DND-41 (cell line): ENCODE measurements around the gene SHBG.

ENCODE experiments used
- ATAC-seq: fragments of 200-7000 bp; cut with Tn5 transposase; 3 replicates; pipeline ENCODE4 v1.9.1; 2021; ENCODE audit warnings: low read depth; ENCODE audit not compliant: insufficient read depth
- DNase-seq: peaks from one replicate; pipeline ENCODE4 v3.0.0-alpha.2; 2020
- H2AFZ ChIP-seq: 2 replicates; pipeline ENCODE4 v1.6.0; 2012; ENCODE audit warnings: low read depth, low read length
- H3K27ac ChIP-seq: 2 replicates; pipeline ENCODE4 v1.5.1; 2012; ENCODE audit warnings: low read length, inconsistent platforms
- H3K27me3 ChIP-seq: fragments of 200-600 bp; sonication (generic); 2 replicates; pipeline ENCODE4 v1.6.0; 2012; ENCODE audit warnings: low read length, mild to moderate bottlenecking, inconsistent platforms; ENCODE audit not compliant: insufficient read depth, poor library complexity
- H3K36me3 ChIP-seq: 2 replicates; pipeline ENCODE4 v1.5.1; 2012; ENCODE audit warnings: low read length, inconsistent platforms; ENCODE audit not compliant: insufficient read depth
- H3K4me1 ChIP-seq: 2 replicates; pipeline ENCODE4 v1.5.1; 2012; ENCODE audit warnings: mild to moderate bottlenecking, low read length; ENCODE audit not compliant: insufficient read depth
- H3K4me2 ChIP-seq: 2 replicates; pipeline ENCODE4 v1.6.0; 2012; ENCODE audit warnings: mild to moderate bottlenecking, moderate library complexity, low read length, inconsistent platforms; ENCODE audit not compliant: insufficient read depth
- H3K4me3 ChIP-seq, 2 experiments: fragments of 200-600 bp in 1 of 2; shearing (Covaris generic) in 1 of 2; 2 replicates each; pipeline ENCODE4 v1.5.1; 2012 to 2016; ENCODE audit warnings: inconsistent platforms in 2 of 2, low read length in 2 of 2, mild to moderate bottlenecking in 2 of 2, low read depth in 1 of 2, moderate library complexity in 1 of 2
- H3K79me2 ChIP-seq: 2 replicates; pipeline ENCODE4 v1.6.0; 2012; ENCODE audit warnings: low read length, inconsistent platforms; ENCODE audit not compliant: insufficient read depth
- H3K9ac ChIP-seq: 2 replicates; pipeline ENCODE4 v1.6.0; 2012; ENCODE audit warnings: low read depth, mild to moderate bottlenecking, inconsistent platforms, low read length, moderate library complexity
- H3K9me3 ChIP-seq: 2 replicates; pipeline ENCODE4 v1.5.1; 2012; ENCODE audit warnings: low read length, moderate library complexity, mild to moderate bottlenecking, inconsistent platforms; ENCODE audit not compliant: insufficient read depth, severe bottlenecking
- H4K20me1 ChIP-seq: 2 replicates; pipeline ENCODE4 v1.6.0; 2012; ENCODE audit warnings: low read length; ENCODE audit not compliant: insufficient read depth
- CTCF ChIP-seq: IDR thresholded peaks from 2 replicates; pipeline ENCODE4 v1.5.1; 2012; ENCODE audit warnings: borderline replicate concordance, low read length, moderate library complexity, mild to moderate bottlenecking; ENCODE audit not compliant: poor library complexity, severe bottlenecking; ENCODE audit errors: extremely low read depth
- EZH2 ChIP-seq: IDR thresholded peaks from 3 replicates; pipeline ENCODE4 v1.6.1; 2012; ENCODE audit warnings: borderline replicate concordance, low read depth, mild to moderate bottlenecking, moderate library complexity, low read length, inconsistent platforms; ENCODE audit not compliant: severe bottlenecking

Gene SHBG

GRCh38 chr17:7647018-7647417 lies 17.1 kb downstream of the SHBG start:
- ATAC-seq (no peak), DNase-seq (no peak)
- no peak overlapping the region for H3K4me2 ChIP-seq
- H3K4me3 ChIP-seq: no peak overlapping the region
- no peaks in the 10 kb centered on the region for H3K9me3 ChIP-seq
- H2AFZ ChIP-seq: no peak overlapping the region
- peaks cover 10% of the 10 kb centered on the region for H3K4me1 ChIP-seq
- H3K27ac ChIP-seq: no peak overlapping the region
- no peaks in the 10 kb centered on the region for H3K36me3 ChIP-seq
- TF ChIP-seq EZH2 (no peak), CTCF (no peak)
- peaks cover 4% of the 10 kb centered on the region for H3K27me3 ChIP-seq
- no peak overlapping the region for H3K9ac ChIP-seq
- no peaks in the 10 kb centered on the region for H3K79me2 ChIP-seq
- no peaks in the 10 kb centered on the region for H4K20me1 ChIP-seq

DNA sequence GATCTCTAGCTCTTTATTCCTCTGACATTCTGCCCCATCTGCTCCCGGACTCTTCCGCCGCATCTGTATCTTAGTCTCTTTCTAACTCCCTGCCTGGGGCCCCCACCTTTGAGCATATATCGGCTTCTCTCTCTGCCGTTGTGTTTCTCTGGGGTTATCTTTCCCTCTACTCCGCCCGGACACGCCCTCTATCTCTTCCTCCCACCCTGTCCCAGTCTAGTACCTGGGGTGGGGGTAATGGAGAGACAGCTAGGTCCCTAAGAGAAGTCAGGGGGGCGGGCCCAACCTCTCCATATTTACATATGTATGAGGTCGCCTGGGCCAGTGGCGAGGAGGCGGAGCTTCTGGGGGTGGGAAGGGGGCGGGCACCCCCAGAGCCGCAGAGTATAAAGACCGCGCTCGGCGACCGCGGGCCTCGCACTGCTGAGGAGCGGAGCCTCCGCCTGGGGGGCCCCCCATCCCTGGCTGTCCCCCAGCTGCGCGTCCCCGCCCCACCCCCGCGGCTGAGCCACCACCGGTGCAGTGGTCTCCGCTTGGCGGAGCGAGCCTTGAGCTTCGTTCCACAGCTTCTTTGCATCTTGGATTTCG lies 20.7 kb downstream of the SHBG start, which contains the start of gene ATP1B2:
ATP1B2 (plus strand) TSS at position 418 of the 588 bp plus-strand sequence. CDS start 593 bp downstream, outside the sequence.
- H4K20me1 ChIP-seq: no peaks in the 10 kb centered on the region
- DNase-seq (peak; percentile 76), ATAC-seq (peak; percentile 91)
- TF ChIP-seq EZH2 (no peak), CTCF (no peak)
- no peaks in the 10 kb centered on the region for H3K79me2 ChIP-seq
- H3K36me3 ChIP-seq: no peaks in the 10 kb centered on the region
- no peaks in the 10 kb centered on the region for H3K9me3 ChIP-seq
- H3K27ac ChIP-seq: no peak within 1 kb of the TSS
- peaks cover 10% of the 10 kb centered on the region for H3K4me1 ChIP-seq
- H3K27me3 ChIP-seq: peaks cover 17% of the 10 kb centered on the region
- H3K4me3 ChIP-seq: peak within 1 kb of the TSS in 1 of 2 experiments; percentile 34; a peak in 1 of 4 replicates
- no peak within 1 kb of the TSS; the same call in 1 of the 2 replicates for H2AFZ ChIP-seq
- H3K9ac ChIP-seq: peak within 1 kb of the TSS; percentile 21; the same call in 1 of the 2 replicates
- peak within 1 kb of the TSS; percentile 60 for H3K4me2 ChIP-seq

DNA sequence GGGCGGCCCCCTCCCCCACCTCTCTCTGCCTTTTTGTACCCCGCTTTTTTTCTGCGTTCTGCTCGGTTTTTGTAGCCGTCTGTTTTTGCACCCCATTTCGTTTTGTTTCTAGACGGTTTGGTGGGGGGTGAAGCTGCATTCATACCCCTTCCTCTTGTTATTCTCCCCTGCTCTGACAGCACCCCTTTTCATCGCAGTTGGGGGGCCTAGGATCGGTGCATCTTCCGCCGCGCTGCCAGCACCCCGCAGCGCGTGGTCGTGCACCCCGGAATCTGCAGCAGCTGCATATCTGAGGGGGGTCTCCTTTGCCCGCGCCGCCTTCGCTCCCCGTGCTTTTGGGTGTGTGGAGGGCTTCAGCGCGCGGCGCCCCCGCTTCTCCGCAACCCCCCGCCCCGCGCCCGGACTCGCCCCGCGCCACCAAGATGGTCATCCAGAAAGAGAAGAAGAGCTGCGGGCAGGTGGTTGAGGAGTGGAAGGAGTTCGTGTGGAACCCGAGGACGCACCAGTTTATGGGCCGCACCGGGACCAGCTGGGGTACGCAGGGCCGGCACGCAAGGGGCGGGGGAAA lies 21.2 kb downstream of the SHBG start:
- Histone ChIP-seq H3K4me2 (peak overlapping the region; percentile 60), H3K36me3 (no peaks in the 10 kb centered on the region), H3K27me3 (peaks cover 17% of the 10 kb centered on the region), H4K20me1 (no peaks in the 10 kb centered on the region), H3K27ac (no peak overlapping the region), H3K4me3 (peak overlapping the region in 1 of 2 experiments; percentile 34; a peak in 1 of 4 replicates), H3K9ac (peak overlapping the region; percentile 21; the same call in 1 of the 2 replicates), H2AFZ (no peak overlapping the region), H3K79me2 (no peaks in the 10 kb centered on the region), H3K9me3 (no peaks in the 10 kb centered on the region), H3K4me1 (peaks cover 10% of the 10 kb centered on the region)
- DNase-seq: no peak
- no peak for ATAC-seq
- TF ChIP-seq EZH2: no peak
- TF ChIP-seq CTCF: no peak
